Measurements from ENCODE around the gene FYB2.

Gene FYB2

GRCh38 chr1:56817716-56818463 lies 1.3 kb downstream of the FYB2 start:
- H3K36me3 ChIP-seq (replicated peaks), result no peaks in the 10 kb centered on the region
- H3K4me3 ChIP-seq (ENCODE audit: low read depth, low read length), result no peak overlapping the region
- DNase-seq, result no peak
- no peaks in the 10 kb centered on the region for H3K27me3 ChIP-seq (replicated peaks)
- in situ Hi-C loops (cut with HindIII; ENCODE audit: low pct_ligation_motif_present, low sequenced_read_pairs), result no loop called here
- no peak for TF ChIP-seq CTCF (IDR thresholded peaks at IDR 0.05; ENCODE audit: low read depth, low read length, missing control alignments)
- H3K27ac ChIP-seq, result no peak overlapping the region

- in situ Hi-C loops (cut with HindIII; ENCODE audit: low pct_ligation_motif_present, low sequenced_read_pairs), result no loop called here
- DNase-seq, result no peak
- Histone ChIP-seq H3K27me3 (replicated peaks) (no peaks in the 10 kb centered on the region), H3K27ac (no peak overlapping the region), H3K4me3 (ENCODE audit: low read depth, low read length) (no peak overlapping the region), H3K36me3 (replicated peaks) (no peaks in the 10 kb centered on the region)
- no peak for TF ChIP-seq CTCF (IDR thresholded peaks at IDR 0.05; ENCODE audit: low read depth, low read length, missing control alignments)
Measured at GRCh38 chr1:56816909-56817308, 2.3 kb downstream of the FYB2 start.

- DNase-seq, result no peak
- Histone ChIP-seq H3K4me3 (ENCODE audit: low read depth, low read length) (no peak overlapping the region), H3K27ac (no peak overlapping the region), H3K27me3 (replicated peaks) (no peaks in the 10 kb centered on the region), H3K36me3 (replicated peaks) (no peaks in the 10 kb centered on the region)
- in situ Hi-C loops (cut with HindIII; ENCODE audit: low pct_ligation_motif_present, low sequenced_read_pairs), result no loop called here
- TF ChIP-seq CTCF (IDR thresholded peaks at IDR 0.05; ENCODE audit: low read depth, low read length, missing control alignments), result no peak
Measured at GRCh38 chr1:56816264-56816663, 2.9 kb downstream of the FYB2 start.

GRCh38 chr1:56814205-56814604 lies 5.0 kb downstream of the FYB2 start:
- no peak overlapping the region for H3K4me3 ChIP-seq (ENCODE audit: low read depth, low read length)
- no peak for DNase-seq
- no peaks in the 10 kb centered on the region for H3K36me3 ChIP-seq (replicated peaks)
- H3K27ac ChIP-seq, result no peak overlapping the region
- no peaks in the 10 kb centered on the region for H3K27me3 ChIP-seq (replicated peaks)
- no peak for TF ChIP-seq CTCF (IDR thresholded peaks at IDR 0.05; ENCODE audit: low read depth, low read length, missing control alignments)
- in situ Hi-C loops (cut with HindIII; ENCODE audit: low pct_ligation_motif_present, low sequenced_read_pairs), result no loop called here

- H3K36me3 ChIP-seq (replicated peaks), result no peaks in the 10 kb centered on the region
- H3K27ac ChIP-seq, result no peak overlapping the region
- no peak overlapping the region for H3K4me3 ChIP-seq (ENCODE audit: low read depth, low read length)
- in situ Hi-C loops (cut with HindIII; ENCODE audit: low pct_ligation_motif_present, low sequenced_read_pairs), result no loop called here
- H3K27me3 ChIP-seq (replicated peaks), result no peaks in the 10 kb centered on the region
- no peak for DNase-seq
- TF ChIP-seq CTCF (IDR thresholded peaks at IDR 0.05; ENCODE audit: low read depth, low read length, missing control alignments), result no peak
Measured at GRCh38 chr1:56811331-56811730, 7.9 kb downstream of the FYB2 start.

GRCh38 chr1:56808410-56808809 lies 10.8 kb downstream of the FYB2 start:
- H3K27ac ChIP-seq, result no peak overlapping the region
- H3K27me3 ChIP-seq (replicated peaks), result no peaks in the 10 kb centered on the region
- H3K4me3 ChIP-seq (ENCODE audit: low read depth, low read length), result no peak overlapping the region
- in situ Hi-C loops (cut with HindIII; ENCODE audit: low pct_ligation_motif_present, low sequenced_read_pairs), result no loop called here
- DNase-seq, result no peak
- no peak for TF ChIP-seq CTCF (IDR thresholded peaks at IDR 0.05; ENCODE audit: low read depth, low read length, missing control alignments)
- H3K36me3 ChIP-seq (replicated peaks), result no peaks in the 10 kb centered on the region
